ENCODE measurements around the gene DOCK3. TPM values are rescaled to one million over a fixed set of nuclear protein-coding genes. Genes with fewer than 3 reads are reported as not detected.

DOCK3 gene
- total RNA-seq, 1 experiment from 2014 or later = 0.14 TPM

- intact Hi-C loops (cut with micrococcal nuclease) = loop anchor here (2.0 kb wide), 1 partner anchor 33 kb away; no protein-coding TSS in a partner anchor
- BruUV-seq (replicated peaks) = TSS peak; percentile 97
- CTCF ChIA-PET = interaction anchor here (0.6 to 2.0 kb wide), 12 partner anchors 9 to 724 kb away, joined by 3 to 8 read pairs (median 3); no protein-coding TSS in a partner anchor
- Mint-ChIP-seq H3K27me3 (ENCODE audit: insufficient read depth, unreplicated experiment) (no peaks in the 10 kb centered on the region), H3K4me1 (ENCODE audit: insufficient read depth, unreplicated experiment) (peaks cover 46% of the 10 kb centered on the region), H3K27ac (ENCODE audit: low read depth, unreplicated experiment) (peak overlapping the region; percentile 97), H3K4me3 (ENCODE audit: unreplicated experiment) (peak overlapping the region; percentile 17), H3K36me3 (ENCODE audit: insufficient read depth, unreplicated experiment) (no peaks in the 10 kb centered on the region), H3K9me3 (ENCODE audit: unreplicated experiment) (no peaks in the 10 kb centered on the region)
- peak; percentile 91 for DNase-seq (ENCODE audit: unreplicated experiment)
- TF ChIP-seq CTCF (IDR thresholded peaks at IDR 0.05; ENCODE audit: unreplicated experiment) = no peak
- POLR2A ChIA-PET = interaction anchor here (0.7 to 2.3 kb wide), 2 partner anchors 45 to 724 kb away, joined by 3 to 9 read pairs; partner anchors contain the start of gene MANF
Observed at GRCh38 chr3:51340013-51340829, 665.5 kb downstream of the DOCK3 start.

- POLR2A ChIA-PET = interaction anchor here (0.7 to 2.3 kb wide), 2 partner anchors 44 to 725 kb away, joined by 3 to 9 read pairs; partner anchors contain the start of gene MANF
- peak; percentile 38 for DNase-seq (ENCODE audit: unreplicated experiment)
- no TSS peak for BruUV-seq (replicated peaks)
- Mint-ChIP-seq H3K4me3 (ENCODE audit: unreplicated experiment) (no peak overlapping the region), H3K27me3 (ENCODE audit: insufficient read depth, unreplicated experiment) (no peaks in the 10 kb centered on the region), H3K9me3 (ENCODE audit: unreplicated experiment) (no peaks in the 10 kb centered on the region), H3K27ac (ENCODE audit: low read depth, unreplicated experiment) (peak overlapping the region; percentile 97), H3K4me1 (ENCODE audit: insufficient read depth, unreplicated experiment) (peaks cover 46% of the 10 kb centered on the region), H3K36me3 (ENCODE audit: insufficient read depth, unreplicated experiment) (no peaks in the 10 kb centered on the region)
- CTCF ChIA-PET = interaction anchor here (0.6 to 1.2 kb wide), 9 partner anchors 29 to 725 kb away, joined by 3 to 6 read pairs (median 3); no protein-coding TSS in a partner anchor
- intact Hi-C loops (cut with micrococcal nuclease) = loop anchor here (2.0 kb wide), 1 partner anchor 32 kb away; no protein-coding TSS in a partner anchor
- no peak for TF ChIP-seq CTCF (IDR thresholded peaks at IDR 0.05; ENCODE audit: unreplicated experiment)
Observed at GRCh38 chr3:51340989-51341636, 666.4 kb downstream of the DOCK3 start.

GRCh38 chr3:51343918-51344687, 669.4 kb downstream of the DOCK3 start:
- H3K27me3 Mint-ChIP-seq (ENCODE audit: insufficient read depth, unreplicated experiment) = no peaks in the 10 kb centered on the region
- H3K4me1 Mint-ChIP-seq (ENCODE audit: insufficient read depth, unreplicated experiment) = peaks cover 38% of the 10 kb centered on the region
- H3K27ac Mint-ChIP-seq (ENCODE audit: low read depth, unreplicated experiment) = peak overlapping the region; percentile 94
- no TSS peak for BruUV-seq (replicated peaks)
- no peak overlapping the region for H3K4me3 Mint-ChIP-seq (ENCODE audit: unreplicated experiment)
- no peaks in the 10 kb centered on the region for H3K36me3 Mint-ChIP-seq (ENCODE audit: insufficient read depth, unreplicated experiment)
- peak; percentile 83 for DNase-seq (ENCODE audit: unreplicated experiment)
- no peaks in the 10 kb centered on the region for H3K9me3 Mint-ChIP-seq (ENCODE audit: unreplicated experiment)
- ChIA-PET POLR2A (interaction anchor here (0.5 to 2.0 kb wide), 7 partner anchors 25 to 957 kb away, joined by 3 to 6 read pairs (median 4); partner anchors contain the start of genes DCAF1 and MAPKAPK3), CTCF (interaction anchor here (0.7 to 2.3 kb wide), 9 partner anchors 27 to 729 kb away, joined by 3 to 9 read pairs (median 4); no protein-coding TSS in a partner anchor)
- intact Hi-C loops (cut with micrococcal nuclease) = no loop called here
- no peak for TF ChIP-seq CTCF (IDR thresholded peaks at IDR 0.05; ENCODE audit: unreplicated experiment)
